ENCODE data around the gene RESF1. TPM values are rescaled to one million over a fixed set of nuclear protein-coding genes. Genes with fewer than 3 reads are reported as not detected.

The RESF1 gene
- total and polyA plus RNA-seq, 2 of the 13 experiments (the other 11 are each of a cell fraction or from before 2014, with no cell fraction given), result 7.9 to 16.8 TPM

GRCh38 chr12:31959161-31959700, at the start of gene RESF1 (continued):
- TF ChIP-seq ATF7 (IDR thresholded peaks at IDR 0.05), result no peak
- TF ChIP-seq ATF7 (CRISPR knock-in tag; IDR thresholded peaks at IDR 0.05), result peak; percentile 38; the same call in 1 of the 2 replicates
- 0 out of 2 replicates have a peak, but pooled peaks have one; percentile 72 for TF ChIP-seq ZNF136 (CRISPR knock-in tag; IDR thresholded peaks at IDR 0.05; ENCODE audit: low read depth)
- no peak; the same call in 1 of the 2 replicates for TF ChIP-seq ZNF772 (CRISPR knock-in tag; IDR thresholded peaks at IDR 0.05)
- no peak for TF ChIP-seq HOXA7 (CRISPR knock-in tag; IDR thresholded peaks at IDR 0.05)
- TF ChIP-seq FUBP1 (CRISPR knock-in tag; IDR thresholded peaks at IDR 0.05; ENCODE audit: borderline replicate concordance), result no peak
- no peak for TF ChIP-seq ZNF407 (CRISPR knock-in tag; IDR thresholded peaks at IDR 0.05; ENCODE audit: not compliant biosample characterization)
- peak in 1 of 2 experiments; percentile 36; a peak in 1 of 4 replicates for TF ChIP-seq REST (IDR thresholded peaks at IDR 0.05; ENCODE audit: borderline replicate concordance in 1 of 2, low read depth in 1 of 2, low read length in 2 of 2)
- no peak for TF ChIP-seq ONECUT2 (CRISPR knock-in tag; IDR thresholded peaks at IDR 0.05)
- TF ChIP-seq MEIS2 (CRISPR knock-in tag; IDR thresholded peaks at IDR 0.05), result no peak
- no peak for TF ChIP-seq BCLAF1 (IDR thresholded peaks at IDR 0.05)
